HG02870 (cell line): Measurements from ENCODE around the gene PKD2.
"Not testable (repeated sequence)": the region's sequence is repeated elsewhere in the genome, so short reads cannot be mapped to it uniquely, and the experiment has no call there.

ENCODE experiments used
- ATAC-seq: cut with Tn5 transposase; IDR thresholded peaks from one replicate; pipeline ENCODE4 v1.9.1; 2021; ENCODE audit warnings: mild to moderate bottlenecking, moderate library complexity; ENCODE audit not compliant: unreplicated experiment

The PKD2 gene

GRCh38 chr4:88108747-88109122, 101.3 kb downstream of the PKD2 start:
- no peak for ATAC-seq

- ATAC-seq: no peak
Observed at GRCh38 chr4:88109123-88109881, 101.9 kb downstream of the PKD2 start.

- ATAC-seq: no peak
Observed at GRCh38 chr4:88110826-88111225, 103.4 kb downstream of the PKD2 start.

- ATAC-seq: no peak
Observed at GRCh38 chr4:88112856-88113255, 105.4 kb downstream of the PKD2 start.

- no peak for ATAC-seq
Observed at GRCh38 chr4:88115587-88115986, 108.2 kb downstream of the PKD2 start.

DNA sequence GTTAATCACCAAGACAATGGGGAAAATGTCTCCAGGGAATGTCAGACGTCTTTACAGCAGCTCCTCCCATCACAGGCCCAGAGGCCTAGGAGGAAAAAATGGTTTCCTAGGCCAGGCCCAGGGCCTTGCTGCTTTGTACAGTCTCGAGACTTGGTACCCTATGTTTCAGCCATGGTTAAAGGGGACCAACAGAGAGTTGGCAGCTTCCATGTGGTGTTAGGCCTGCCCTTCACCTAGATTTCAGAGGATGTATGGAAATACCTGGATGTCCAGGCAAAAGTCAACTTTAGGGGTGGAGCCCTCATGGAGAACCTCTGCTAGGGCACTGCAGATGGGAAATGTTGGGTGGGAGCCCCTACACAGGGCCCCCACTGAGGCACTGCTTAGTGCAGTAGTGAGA, 112.5 kb downstream of the PKD2 start:
- ATAC-seq: no peak

GRCh38 chr4:88122260-88122659, 114.8 kb downstream of the PKD2 start:
- ATAC-seq: not testable (repeated sequence)
